Keratinocyte (primary cell): Measurements from ENCODE around the gene MAN2B1. TPM values are rescaled to one million over a fixed set of nuclear protein-coding genes. Genes with fewer than 3 reads are reported as not detected.

Experiments used
- DNase-seq: peaks from one replicate; pipeline ENCODE4 v3.0.0-alpha.2; 2011; ENCODE audit warnings: low read depth, missing footprints, low spot score
- FAIRE-seq: peaks from 2 replicates; lab custom pipeline; 2011; peaks lifted over from hg19 to GRCh38; lab: Jason Lieb, UNC
- H2AFZ ChIP-seq: 2 replicates; pipeline ENCODE4 v1.6.0; 2012; ENCODE audit warnings: low read length, control low read depth, inconsistent platforms; ENCODE audit not compliant: control insufficient read depth
- H3K27ac ChIP-seq: 2 replicates; pipeline ENCODE4 v1.5.1; 2011; ENCODE audit warnings: low read length; ENCODE audit not compliant: control insufficient read depth, insufficient read depth
- H3K27me3 ChIP-seq: 3 replicates; pipeline ENCODE4 v1.6.0; 2011; ENCODE audit warnings: low read length; ENCODE audit not compliant: control insufficient read depth, insufficient read depth; ENCODE audit errors: extremely low read depth
- H3K36me3 ChIP-seq, 2 experiments: 2 replicates in 1 of 2; 3 replicates in 1 of 2; pipeline ENCODE4 v1.5.1; 2011; ENCODE audit warnings: low read length in 2 of 2, mild to moderate bottlenecking in 1 of 2; ENCODE audit not compliant: control insufficient read depth in 2 of 2, insufficient read depth in 2 of 2; ENCODE audit errors: extremely low read depth in 1 of 2
- H3K4me1 ChIP-seq: 3 replicates; pipeline ENCODE4 v1.5.1; 2011; ENCODE audit warnings: low read length; ENCODE audit not compliant: control insufficient read depth, insufficient read depth; ENCODE audit errors: extremely low read depth
- H3K4me2 ChIP-seq: 3 replicates; pipeline ENCODE4 v1.6.0; 2011; ENCODE audit warnings: low read depth, low read length; ENCODE audit not compliant: control insufficient read depth, insufficient read depth; ENCODE audit errors: extremely low read depth
- H3K4me3 ChIP-seq, 3 experiments: fragments of 200-600 bp in 1 of 3; sonication (generic) in 1 of 3; 2 replicates in 2 of 3; 3 replicates in 1 of 3; pipeline ENCODE4 v1.5.1; 2011 to 2016; ENCODE audit warnings: low read length in 3 of 3, mild to moderate bottlenecking in 3 of 3, control low read depth in 2 of 3, inconsistent platforms in 1 of 3, low read depth in 1 of 3, mixed read lengths in 1 of 3, mixed run types in 1 of 3, moderate library complexity in 1 of 3; ENCODE audit not compliant: control insufficient read depth in 2 of 3, insufficient read depth in 2 of 3; ENCODE audit errors: extremely low read depth in 1 of 3
- H3K79me2 ChIP-seq: 2 replicates; pipeline ENCODE4 v1.6.0; 2012; ENCODE audit warnings: low read length; ENCODE audit not compliant: control insufficient read depth, insufficient read depth
- H3K9ac ChIP-seq: 3 replicates; pipeline ENCODE4 v1.6.0; 2011; ENCODE audit warnings: low read length; ENCODE audit not compliant: control insufficient read depth, insufficient read depth; ENCODE audit errors: extremely low read depth
- H3K9me1 ChIP-seq: 3 replicates; pipeline ENCODE4 v1.6.0; 2011; ENCODE audit warnings: low read length; ENCODE audit not compliant: control insufficient read depth, insufficient read depth; ENCODE audit errors: extremely low read depth
- H3K9me3 ChIP-seq: 2 replicates; pipeline ENCODE4 v1.5.1; 2012; ENCODE audit warnings: low read depth, low read length; ENCODE audit not compliant: control insufficient read depth
- H4K20me1 ChIP-seq: 3 replicates; pipeline ENCODE4 v1.6.0; 2011; ENCODE audit warnings: low read length; ENCODE audit not compliant: control insufficient read depth, insufficient read depth; ENCODE audit errors: extremely low read depth
- CTCF ChIP-seq, 3 experiments: IDR thresholded peaks in 1 of 3; conservative IDR thresholded peaks in 1 of 3; optimal IDR thresholded peaks in 1 of 3; 2 replicates in 2 of 3; 3 replicates in 1 of 3; pipeline versions ENCODE3 to v1.5.1; 2011; ENCODE audit warnings: low read length in 3 of 3, mild to moderate bottlenecking in 3 of 3, moderate library complexity in 2 of 3, control low read depth in 1 of 3, inconsistent platforms in 1 of 3; ENCODE audit not compliant: insufficient read depth in 2 of 3; ENCODE audit errors: extremely low read depth in 1 of 3
- EZH2 ChIP-seq: IDR thresholded peaks from one replicate; pipeline ENCODE4 v1.6.1; 2012; ENCODE audit warnings: inconsistent platforms, mild to moderate bottlenecking, low read length, moderate library complexity
- dilution Hi-C: fragments of 300-500 bp; cut with MboI; formaldehyde crosslinking; loops from one replicate; pipeline ENCODE4 v1.7.0; 2020; ENCODE audit warnings: low sequenced_read_pairs; ENCODE audit not compliant: extremely low pct_ligation_motif_present
- polyA plus RNA-seq, 5 experiments: library from polyadenylated mRNA; depleted of rRNA in 3 of 5; stranded (reverse) in 3 of 5; stranded (forward) in 1 of 5; unstranded in 1 of 5; fragments of >200 nt; gene quantifications; 1 replicate in 1 of 5; 2 replicates in 3 of 5; 3 replicates in 1 of 5; pipeline versions ENCODE4 v1.2.1 to v1.2.3, GENCODE V29; 2011 to 2012; ENCODE audit warnings: missing spikeins in 2 of 5, low read depth in 1 of 5, low replicate concordance in 1 of 5

MAN2B1 gene
- polyA plus RNA-seq, 1 donor (not counting 4 experiments of a cell fraction or from before 2014, with no cell fraction given) = 17.0 TPM

GRCh38 chr19:12638611-12639182 lies 27.8 kb downstream of the MAN2B1 start:
- Histone ChIP-seq H4K20me1 (no peaks in the 10 kb centered on the region), H3K27ac (no peak overlapping the region), H3K9me3 (no peaks in the 10 kb centered on the region), H3K9me1 (no peaks in the 10 kb centered on the region), H3K79me2 (no peaks in the 10 kb centered on the region), H2AFZ (no peak overlapping the region), H3K4me1 (peaks cover 4% of the 10 kb centered on the region), H3K27me3 (no peaks in the 10 kb centered on the region), H3K36me3 (no peaks in the 10 kb centered on the region), H3K4me3 (no peak overlapping the region), H3K9ac (no peak overlapping the region), H3K4me2 (no peak overlapping the region)
- TF ChIP-seq CTCF (optimal IDR thresholded peaks at IDR 0.05 in 1 of 3, IDR thresholded peaks at IDR 0.05 in 1 of 3, conservative IDR thresholded peaks at IDR 0.05 in 1 of 3; ENCODE audit: extremely low read depth in 1 of 3, insufficient read depth in 2 of 3, low read length in 3 of 3) (no peak), EZH2 (no peak)
- no peak for FAIRE-seq
- no peak for DNase-seq
- dilution Hi-C loops = no loop called here

DNA sequence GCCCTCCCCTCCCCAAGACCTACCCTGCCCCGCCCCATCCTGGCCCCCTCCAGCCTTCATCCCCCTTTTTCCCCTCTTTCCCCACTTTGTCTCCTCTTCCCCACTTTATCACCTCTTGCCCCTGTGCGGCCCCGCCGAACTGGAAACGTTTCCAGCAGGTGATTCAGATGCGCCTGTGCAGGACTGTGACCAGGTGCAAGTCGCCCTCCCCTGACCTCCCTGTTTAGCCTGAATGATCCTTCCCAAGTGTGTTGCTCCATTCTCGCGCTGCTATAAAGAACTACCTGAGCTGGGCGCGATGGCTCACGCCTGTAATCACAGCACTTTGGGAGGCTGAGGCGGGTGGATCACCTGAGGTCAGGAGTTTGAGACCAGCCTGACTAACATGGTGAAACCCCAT lies 29.9 kb downstream of the MAN2B1 start:
- TF ChIP-seq EZH2 = no peak
- TF ChIP-seq CTCF (optimal IDR thresholded peaks at IDR 0.05 in 1 of 3, IDR thresholded peaks at IDR 0.05 in 1 of 3, conservative IDR thresholded peaks at IDR 0.05 in 1 of 3; ENCODE audit: extremely low read depth in 1 of 3, insufficient read depth in 2 of 3, low read length in 3 of 3) = no peak
- no peak overlapping the region for H2AFZ ChIP-seq
- H3K9ac ChIP-seq = no peak overlapping the region
- DNase-seq (no peak), FAIRE-seq (no peak)
- H3K27me3 ChIP-seq = no peaks in the 10 kb centered on the region
- no peaks in the 10 kb centered on the region for H3K9me3 ChIP-seq
- peaks cover 4% of the 10 kb centered on the region for H3K4me1 ChIP-seq
- no peaks in the 10 kb centered on the region for H3K79me2 ChIP-seq
- no peaks in the 10 kb centered on the region for H3K9me1 ChIP-seq
- no peaks in the 10 kb centered on the region for H3K36me3 ChIP-seq
- dilution Hi-C loops = no loop called here
- H4K20me1 ChIP-seq = no peaks in the 10 kb centered on the region
- H3K4me2 ChIP-seq = no peak overlapping the region
- no peak overlapping the region for H3K27ac ChIP-seq
- H3K4me3 ChIP-seq = no peak overlapping the region
